RKO (cell line): ENCODE results near the gene APBA2.

Experiments
- DNase-seq: peaks from one replicate; pipeline ENCODE4 v3.0.0-alpha.2; 2016; ENCODE audit warnings: low spot score

The APBA2 gene

GRCh38 chr15:28957606-28958498 is 72.1 kb downstream of the APBA2 start:
- no peak for DNase-seq

- no peak for DNase-seq
These were observed 73.6 kb downstream of the APBA2 start for GRCh38 chr15:28959326-28959725.

DNA sequence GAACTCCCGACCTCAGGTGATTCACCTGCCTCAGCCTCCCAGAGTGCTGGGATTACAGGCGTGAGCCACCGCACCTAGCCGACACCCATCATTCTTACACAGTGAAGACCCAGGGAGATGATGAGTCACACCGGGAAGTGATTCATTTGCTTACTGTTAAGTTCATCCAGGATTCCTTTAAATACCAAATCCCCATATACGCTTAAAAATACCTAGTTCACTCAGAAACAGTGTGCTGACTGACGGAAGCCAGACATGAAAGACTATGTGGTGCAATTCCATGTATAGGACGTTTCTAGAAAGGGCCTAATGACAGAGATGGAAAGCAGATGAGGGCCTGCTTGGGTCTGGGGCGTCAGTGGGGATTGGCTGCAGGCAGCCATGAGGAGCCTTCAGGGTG is 75.2 kb downstream of the APBA2 start:
- peak; percentile 52 for DNase-seq

DNA sequence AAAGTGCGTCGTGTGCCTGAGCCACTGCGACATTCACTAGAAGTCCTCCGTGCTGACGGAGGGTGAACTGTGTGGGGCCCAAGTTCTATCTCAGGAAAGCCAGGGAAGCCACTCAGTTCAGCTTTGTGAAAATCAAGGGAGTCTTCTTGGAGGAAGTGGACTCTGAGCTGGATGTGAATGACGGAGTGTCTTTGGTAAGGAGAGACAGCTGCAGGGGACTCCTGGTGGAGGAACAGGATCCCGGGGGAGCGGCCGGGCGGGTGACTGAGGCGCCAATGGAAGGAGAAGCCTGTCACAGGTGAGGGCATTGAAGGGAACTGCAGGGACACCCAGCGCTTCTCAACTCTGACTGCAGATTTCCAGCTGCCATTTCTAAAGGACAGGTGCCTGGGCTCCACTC is 75.6 kb downstream of the APBA2 start:
- no peak for DNase-seq

DNA sequence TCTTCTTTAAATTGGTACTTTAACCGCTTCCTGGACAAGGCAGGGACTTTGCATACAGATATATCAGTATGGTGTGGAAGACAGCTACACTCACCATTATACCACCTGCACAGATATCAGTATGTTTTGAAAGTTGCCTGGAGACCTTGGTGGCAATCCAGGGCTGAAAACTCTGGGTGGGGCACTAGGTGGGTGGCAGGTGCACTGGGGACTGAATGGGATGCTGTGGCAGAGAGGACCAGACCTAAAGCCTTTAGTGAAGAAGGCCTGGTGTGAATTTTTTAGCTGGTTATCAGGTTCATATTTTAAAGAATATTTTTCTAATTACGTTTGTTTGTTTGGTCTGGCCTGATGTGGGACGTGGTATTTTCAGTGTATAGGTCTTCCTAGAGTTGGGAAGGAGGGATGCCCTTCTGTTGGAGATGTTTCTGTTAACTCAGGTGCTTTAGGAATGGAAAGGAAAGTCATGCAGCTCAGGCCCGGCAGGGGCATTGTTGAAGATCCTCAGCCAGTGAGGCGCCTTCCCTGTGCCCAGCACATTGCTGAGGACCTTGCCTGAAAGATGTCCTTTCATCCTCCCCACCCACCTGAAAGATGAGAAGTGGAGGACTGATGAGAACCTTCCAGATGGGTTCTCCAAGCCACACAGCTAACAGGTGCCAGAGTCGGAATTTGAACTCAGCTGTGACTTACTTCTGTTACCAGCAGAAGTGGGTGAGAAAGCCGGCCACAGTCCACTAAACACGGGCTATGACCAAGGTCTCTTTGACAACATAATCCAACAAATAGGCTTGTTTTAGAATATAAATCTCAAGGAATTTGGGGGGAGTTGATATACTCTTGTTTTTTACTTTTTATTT is 77.3 kb downstream of the APBA2 start:
- peak; percentile 12 for DNase-seq

DNA sequence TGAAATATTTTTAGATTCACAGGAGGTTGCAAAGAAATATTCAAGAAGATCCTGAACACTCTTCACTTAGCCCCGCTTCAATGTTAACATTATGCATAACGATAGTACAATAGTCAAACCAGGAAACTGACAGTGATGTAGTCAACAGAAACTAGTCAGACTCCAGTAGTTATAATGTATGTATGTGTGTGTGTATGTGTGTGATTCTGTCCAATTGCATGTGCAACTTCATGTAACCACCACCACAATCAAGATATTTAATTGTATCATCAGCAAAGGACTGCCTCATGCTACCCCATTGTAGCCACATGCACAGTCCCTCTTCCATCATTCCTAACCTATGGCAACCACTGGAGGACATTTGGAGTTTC is 77.9 kb downstream of the APBA2 start:
- DNase-seq, result no peak

DNA sequence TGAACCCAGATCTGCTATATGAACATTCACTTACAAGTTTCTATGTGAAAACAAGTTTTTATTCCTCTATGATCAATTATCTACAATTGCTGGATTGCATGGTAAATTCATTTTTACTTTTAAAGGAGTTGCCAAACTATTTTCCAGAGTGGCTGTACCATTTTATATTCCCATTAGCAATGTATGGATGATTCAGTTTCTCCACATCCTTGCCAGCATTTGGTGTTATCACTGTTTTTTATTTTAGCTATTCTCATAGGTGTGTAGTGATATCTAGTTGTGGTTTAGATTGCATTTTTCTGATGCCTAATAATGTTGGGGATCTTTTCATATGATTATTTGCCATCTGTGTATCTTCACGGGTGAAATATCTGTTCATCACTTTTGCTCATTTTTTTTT is 78.3 kb downstream of the APBA2 start:
- DNase-seq, result no peak

DNA sequence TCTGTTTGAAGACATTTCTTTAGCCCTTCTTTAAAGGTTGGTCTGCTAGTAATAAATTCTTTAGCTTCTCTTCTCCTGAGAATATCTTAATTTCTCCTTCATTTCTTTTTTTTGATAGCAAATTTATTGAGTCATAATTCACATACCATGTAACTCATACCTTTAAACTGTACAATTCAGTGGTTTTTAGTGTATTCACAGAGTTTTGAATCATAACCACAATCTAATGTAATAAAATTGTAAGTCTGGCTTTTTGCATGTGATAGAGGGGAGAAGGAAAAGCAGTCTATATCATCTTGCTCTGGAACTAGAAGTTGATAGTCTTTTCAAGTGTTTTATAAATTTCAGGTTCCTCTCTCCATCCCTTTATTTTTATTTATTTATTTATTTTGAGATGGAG is 81.3 kb downstream of the APBA2 start:
- no peak for DNase-seq

- no peak for DNase-seq
These were observed 82.2 kb downstream of the APBA2 start for GRCh38 chr15:28967990-28968389.

DNA sequence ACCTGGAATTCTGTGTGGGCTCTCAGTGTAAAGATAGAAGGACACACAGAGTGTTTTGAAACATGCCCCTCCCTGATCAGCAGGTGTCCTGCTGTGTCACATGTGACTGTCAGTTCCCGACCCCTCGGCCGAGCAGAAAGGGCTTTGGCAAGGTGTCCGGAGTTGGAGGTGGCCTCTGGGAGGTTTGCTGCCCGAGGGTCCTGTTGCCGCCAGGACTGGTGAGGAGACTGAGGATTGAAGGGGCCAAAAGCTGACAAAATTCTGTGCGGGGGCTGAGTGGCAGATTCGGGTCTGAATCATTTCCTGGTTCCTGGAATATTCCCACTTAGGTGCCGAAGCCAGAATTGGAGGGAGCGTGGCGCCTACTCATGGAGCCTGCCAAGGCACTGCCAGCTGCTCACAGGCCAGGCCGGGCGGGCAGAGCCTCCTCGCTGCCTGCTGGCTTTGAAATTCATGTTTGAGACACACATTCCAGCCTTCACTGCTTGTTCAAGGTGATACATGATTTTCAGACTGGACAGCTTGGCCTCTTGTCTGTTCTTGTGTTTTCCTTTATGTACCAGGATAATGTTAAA is 83.8 kb downstream of the APBA2 start:
- DNase-seq, result no peak

DNA sequence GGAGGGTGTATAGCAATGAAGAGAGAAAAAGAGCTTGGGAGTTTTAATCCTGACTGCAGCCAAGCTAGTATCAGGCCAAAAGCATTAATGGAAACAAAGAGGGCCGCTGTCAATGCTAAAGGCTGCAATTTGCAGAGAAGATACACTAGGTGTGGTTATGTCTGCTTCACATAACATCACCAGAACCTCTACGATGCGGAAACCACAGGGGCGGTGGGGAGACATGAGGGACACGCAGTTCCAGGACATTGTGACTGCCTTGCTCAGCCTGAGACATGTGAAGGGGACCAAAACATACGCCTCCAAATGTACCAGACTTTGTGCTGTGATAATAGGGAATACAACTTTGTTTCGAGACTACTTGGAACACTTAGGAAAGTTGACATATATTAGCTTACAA is 88.4 kb downstream of the APBA2 start:
- no peak for DNase-seq

DNA sequence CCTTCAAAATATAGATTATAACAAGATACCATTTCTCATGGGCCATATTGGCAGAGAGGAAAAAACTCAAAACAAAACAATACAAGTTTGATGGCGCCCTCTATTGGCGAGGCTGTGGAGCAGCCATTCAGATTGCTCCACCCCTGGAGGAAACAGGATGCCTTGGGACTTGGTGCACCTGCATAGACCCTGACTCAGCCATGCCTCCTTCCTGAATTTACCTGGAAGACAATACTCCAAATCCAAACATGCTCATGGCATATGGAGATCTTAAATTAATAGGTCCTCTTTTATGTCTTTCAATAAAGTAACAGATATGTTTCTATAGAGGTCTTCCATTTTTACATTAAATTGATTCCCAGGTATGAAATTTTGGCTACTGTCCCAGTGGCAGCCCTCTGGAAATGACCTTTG is 90.0 kb downstream of the APBA2 start:
- peak; percentile 52 for DNase-seq

- peak; percentile 95 for DNase-seq
These were observed 91.7 kb downstream of the APBA2 start for GRCh38 chr15:28977377-28978010.

- DNase-seq, result no peak
These were observed 92.2 kb downstream of the APBA2 start for GRCh38 chr15:28978011-28978378.

DNA sequence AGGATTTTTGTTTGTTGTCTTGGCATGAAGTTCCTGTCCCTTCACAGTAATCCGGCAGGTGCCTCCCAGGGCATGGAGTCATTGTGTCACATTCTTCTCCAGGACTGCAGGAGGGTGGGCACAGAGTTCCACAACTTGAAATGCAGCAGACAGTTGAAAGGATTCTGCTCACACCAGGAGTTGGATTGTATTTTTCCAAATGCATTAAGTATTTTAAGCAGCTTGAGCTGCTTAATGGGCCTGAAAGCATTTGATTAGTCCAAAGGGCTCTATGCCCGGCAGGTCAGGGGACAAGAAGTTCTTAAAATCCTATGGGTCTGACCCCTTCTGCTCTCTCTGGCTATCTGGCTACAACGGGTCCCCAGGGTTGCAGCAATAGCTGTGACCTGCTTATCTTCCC is 92.9 kb downstream of the APBA2 start:
- DNase-seq, result no peak

GRCh38 chr15:28979208-28979841 is 93.6 kb downstream of the APBA2 start:
- no peak for DNase-seq

- no peak for DNase-seq
These were observed 95.1 kb downstream of the APBA2 start for GRCh38 chr15:28980709-28981350.

GRCh38 chr15:28981351-28981720 is 95.6 kb downstream of the APBA2 start:
- DNase-seq, result no peak

- no peak for DNase-seq
These were observed 96.1 kb downstream of the APBA2 start for GRCh38 chr15:28981921-28982320.

GRCh38 chr15:28982886-28983285 is 97.1 kb downstream of the APBA2 start:
- no peak for DNase-seq
